KG1 (cell line): ENCODE measurements around the gene GNG2.

Source experiments
- DNase-seq: peaks from one replicate; lab custom pipeline; 2025; lab: John Stamatoyannopoulos, UW

The GNG2 gene

GRCh38 chr14:51996148-51996746, 135.8 kb downstream of the GNG2 start:
- no peak for DNase-seq

- DNase-seq: no peak
Observed at GRCh38 chr14:51998348-51998747, 137.9 kb downstream of the GNG2 start.

- DNase-seq: no peak
Observed at GRCh38 chr14:51999084-51999483, 138.7 kb downstream of the GNG2 start.

- DNase-seq: no peak
Observed at GRCh38 chr14:52000019-52000582, 139.7 kb downstream of the GNG2 start.

- DNase-seq: no peak
Observed at GRCh38 chr14:52000696-52001095, 140.3 kb downstream of the GNG2 start.

GRCh38 chr14:52002542-52002941, 142.1 kb downstream of the GNG2 start:
- DNase-seq: no peak

- DNase-seq: no peak
Observed at GRCh38 chr14:52003324-52003723, 142.9 kb downstream of the GNG2 start.

GRCh38 chr14:52005625-52006024, 145.2 kb downstream of the GNG2 start:
- DNase-seq: no peak

- DNase-seq: no peak
Observed at GRCh38 chr14:52006361-52006760, 145.9 kb downstream of the GNG2 start.

GRCh38 chr14:52007211-52007610, 146.8 kb downstream of the GNG2 start:
- no peak for DNase-seq

- no peak for DNase-seq
Observed at GRCh38 chr14:52007637-52008036, 147.2 kb downstream of the GNG2 start.

GRCh38 chr14:52008136-52008535, 147.7 kb downstream of the GNG2 start:
- no peak for DNase-seq

- no peak for DNase-seq
Observed at GRCh38 chr14:52010173-52010693, 149.8 kb downstream of the GNG2 start.

- no peak for DNase-seq
Observed at GRCh38 chr14:52011523-52011922, 151.1 kb downstream of the GNG2 start.

GRCh38 chr14:52012635-52013034, 152.2 kb downstream of the GNG2 start:
- DNase-seq: no peak

- no peak for DNase-seq
Observed at GRCh38 chr14:52013984-52014600, 153.7 kb downstream of the GNG2 start.

- DNase-seq: no peak
Observed at GRCh38 chr14:52014601-52015267, 154.3 kb downstream of the GNG2 start.

GRCh38 chr14:52015411-52016030, 155.1 kb downstream of the GNG2 start:
- no peak for DNase-seq

- no peak for DNase-seq
Observed at GRCh38 chr14:52018252-52018651, 157.8 kb downstream of the GNG2 start.

- DNase-seq: no peak
Observed at GRCh38 chr14:52018970-52019369, 158.6 kb downstream of the GNG2 start.
